HG03439 (cell line): ENCODE results near the gene NMU.
"Not testable (repeated sequence)": the region's sequence is repeated elsewhere in the genome, so short reads cannot be mapped to it uniquely, and the experiment has no call there.

Source experiments
- ATAC-seq: cut with Tn5 transposase; IDR thresholded peaks from one replicate; pipeline ENCODE4 v1.9.1; 2021; ENCODE audit warnings: mild to moderate bottlenecking, moderate library complexity; ENCODE audit not compliant: unreplicated experiment

NMU gene

DNA sequence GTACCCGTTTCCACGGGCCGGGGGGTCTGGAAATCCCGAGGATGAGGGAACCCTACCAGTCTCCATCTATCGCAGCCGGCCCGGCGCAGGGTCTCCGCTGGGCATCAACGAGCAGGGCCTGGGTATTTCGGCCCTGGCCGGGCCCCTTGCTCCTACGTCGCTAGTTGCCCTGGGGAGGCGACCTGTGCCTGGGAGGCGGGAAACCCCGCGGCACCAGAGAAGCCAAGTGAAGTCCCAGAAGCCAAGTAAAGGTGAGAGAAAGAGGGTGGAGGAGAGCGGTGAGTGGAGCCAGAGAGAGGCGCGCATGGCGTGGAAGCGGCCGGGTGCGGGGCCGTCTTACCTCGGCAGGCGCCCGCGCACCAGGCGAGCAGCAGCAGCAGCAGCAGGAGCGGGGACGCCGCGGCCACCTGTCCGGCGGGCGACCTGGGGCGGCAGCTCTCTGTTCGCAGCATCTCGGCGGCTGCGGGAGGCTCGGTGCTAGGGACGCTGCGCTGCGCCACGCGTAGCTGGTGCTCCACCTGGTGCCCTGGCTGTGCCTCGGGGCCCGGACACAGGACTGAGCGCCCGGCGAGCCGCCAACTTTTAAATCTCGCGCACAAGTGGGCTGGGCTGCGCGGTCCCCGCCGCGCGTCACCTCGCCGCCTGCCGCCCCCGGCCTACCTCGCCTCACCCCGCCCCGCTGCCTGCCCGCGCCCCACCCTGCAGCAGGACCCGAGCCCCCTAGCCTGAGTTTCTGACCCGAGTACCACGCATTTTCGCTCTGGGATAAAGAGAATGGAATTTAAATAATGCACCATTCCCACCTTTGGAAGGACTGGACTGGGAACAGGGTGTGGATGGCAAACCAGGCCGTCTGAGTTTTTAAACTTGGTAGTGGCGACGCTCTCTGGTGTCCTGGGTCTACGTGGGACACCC, at the start of gene NMU:
Gene NMU (minus strand): TSS at position 558 of the 915 bp plus-strand sequence. CDS start 106 bp downstream, at position 452.
- peak; percentile 84 for ATAC-seq

GRCh38 chr4:55684276-55684675, 48.2 kb upstream of the NMU start:
- no peak for ATAC-seq

- ATAC-seq = not testable (repeated sequence)
Observed at GRCh38 chr4:55682797-55683196, 46.7 kb upstream of the NMU start.

DNA sequence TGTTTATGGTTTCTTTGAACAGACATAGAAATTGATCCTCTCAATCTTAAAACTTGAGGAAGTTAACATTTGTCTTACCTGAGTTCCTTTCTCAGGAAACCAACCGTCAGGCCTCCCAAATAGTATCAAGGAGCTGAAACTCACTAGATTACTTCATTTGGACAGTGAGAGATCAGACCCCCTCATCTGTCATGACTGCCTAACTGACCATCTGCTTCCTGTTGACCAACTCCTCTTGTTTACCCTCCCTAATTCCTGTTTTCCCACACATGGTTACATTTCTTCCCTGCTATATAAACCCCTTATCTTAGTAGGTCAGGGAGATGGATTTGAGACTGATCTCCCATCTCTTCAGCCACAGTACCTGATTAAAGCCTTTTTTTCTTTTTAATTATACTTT, 46.2 kb upstream of the NMU start:
- no peak for ATAC-seq

GRCh38 chr4:55681430-55681829, 45.3 kb upstream of the NMU start:
- no peak for ATAC-seq

DNA sequence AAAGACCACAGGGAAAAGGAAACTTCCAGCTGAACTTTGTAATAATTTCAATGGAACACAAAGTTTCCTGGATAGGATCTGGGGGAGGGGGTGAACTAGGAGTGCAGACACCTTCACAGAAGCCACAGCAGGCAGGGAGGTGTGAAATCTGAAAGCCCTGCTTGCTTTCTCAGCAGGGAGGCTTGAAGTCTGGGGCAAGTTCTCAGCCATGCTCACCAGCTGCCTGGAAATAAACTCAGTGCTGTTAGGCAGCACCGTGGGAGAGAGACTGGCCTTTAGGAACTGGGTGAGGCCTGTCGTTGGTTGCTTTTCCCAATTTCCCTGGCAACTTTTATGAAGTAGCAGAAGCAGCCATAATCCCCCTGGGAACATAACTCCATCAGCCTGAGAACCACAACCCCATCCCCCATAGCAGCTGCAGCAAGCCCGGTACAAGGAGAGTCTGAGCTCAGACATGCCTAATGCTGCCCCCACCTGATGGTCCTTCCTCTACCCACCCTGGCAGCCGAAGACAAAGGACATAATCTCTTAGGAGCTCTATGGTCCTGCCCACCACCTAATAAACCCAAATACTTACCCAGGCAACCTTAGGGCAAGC, 39.2 kb upstream of the NMU start:
- no peak for ATAC-seq

DNA sequence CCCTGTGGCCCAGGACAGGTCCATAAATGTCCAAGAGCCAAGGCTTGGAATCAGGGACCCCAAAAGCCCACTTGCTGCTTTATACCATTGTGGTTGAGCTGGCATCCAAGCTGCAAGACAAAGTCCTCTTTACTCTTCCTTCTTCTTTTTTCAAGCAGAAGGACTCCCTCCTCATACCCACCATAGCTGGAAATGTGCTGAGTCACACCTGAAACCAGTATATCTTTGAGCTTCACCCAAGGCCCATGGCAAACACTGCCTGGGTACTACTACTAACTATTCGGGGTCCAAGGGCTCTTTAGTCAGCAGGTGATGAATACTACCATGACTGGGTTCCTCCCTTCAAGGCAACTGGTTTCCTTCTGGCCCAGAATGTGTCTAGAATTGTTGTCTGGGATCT, 37.3 kb upstream of the NMU start:
- no peak for ATAC-seq

DNA sequence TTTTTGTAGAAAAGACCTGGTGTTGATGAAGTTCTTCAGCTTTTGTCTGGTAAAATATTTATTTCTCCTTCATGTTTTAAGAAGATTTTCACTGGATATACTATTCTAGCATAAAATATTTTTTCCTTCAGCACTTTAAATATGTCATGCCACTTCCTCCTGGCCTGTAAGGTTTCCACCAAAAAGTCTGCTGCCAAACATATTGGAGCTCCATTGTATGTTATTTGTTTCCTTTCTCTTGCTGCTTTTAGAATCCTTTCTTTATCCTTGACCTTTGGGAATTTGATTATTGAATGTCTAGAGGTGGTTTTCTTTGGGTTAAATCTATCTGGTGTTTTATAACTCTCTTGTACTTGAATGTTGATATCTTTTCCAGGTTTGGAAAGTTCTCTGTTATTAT, 35.6 kb upstream of the NMU start:
- ATAC-seq = no peak

DNA sequence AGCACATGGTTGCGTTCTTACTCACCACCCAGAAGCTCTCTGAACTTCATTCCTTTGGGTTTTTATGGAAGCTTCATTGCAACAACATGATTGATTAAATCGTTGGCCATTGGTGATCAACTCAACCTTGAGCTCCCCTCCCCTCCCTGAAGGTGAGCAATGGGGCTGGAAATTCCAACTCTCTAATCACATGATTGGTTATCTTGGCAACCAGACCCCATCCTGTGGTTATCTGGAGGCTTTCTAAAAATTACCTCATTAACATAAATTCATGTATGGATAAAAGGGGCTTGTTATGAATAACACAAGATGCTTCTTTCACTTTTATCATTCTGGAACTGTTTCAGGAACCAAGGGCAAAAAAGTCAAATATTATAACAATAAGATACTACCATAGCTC, 34.6 kb upstream of the NMU start:
- ATAC-seq = no peak

DNA sequence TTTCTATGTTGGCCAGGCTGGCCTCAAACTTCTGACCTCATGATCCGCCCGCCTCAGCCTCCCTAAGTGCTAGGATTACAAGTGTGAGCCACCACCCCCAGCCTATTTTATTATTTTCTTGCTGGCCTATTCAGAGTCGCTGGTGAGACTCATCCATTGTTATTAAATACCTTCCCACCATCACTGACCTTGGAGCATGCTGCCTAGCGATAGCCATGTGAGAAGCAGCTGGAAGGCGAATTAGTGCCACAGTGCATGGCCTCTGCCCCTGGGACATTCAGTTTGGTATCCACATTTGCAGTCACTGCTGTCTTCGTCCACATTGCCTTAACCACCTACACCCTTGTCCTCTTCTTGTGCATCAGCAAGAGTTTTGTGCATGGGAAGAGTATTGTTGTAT, 32.4 kb upstream of the NMU start:
- ATAC-seq = no peak

GRCh38 chr4:55666535-55666934, 30.4 kb upstream of the NMU start:
- ATAC-seq = no peak

- no peak for ATAC-seq
Observed at GRCh38 chr4:55663145-55663544, 27.0 kb upstream of the NMU start.

DNA sequence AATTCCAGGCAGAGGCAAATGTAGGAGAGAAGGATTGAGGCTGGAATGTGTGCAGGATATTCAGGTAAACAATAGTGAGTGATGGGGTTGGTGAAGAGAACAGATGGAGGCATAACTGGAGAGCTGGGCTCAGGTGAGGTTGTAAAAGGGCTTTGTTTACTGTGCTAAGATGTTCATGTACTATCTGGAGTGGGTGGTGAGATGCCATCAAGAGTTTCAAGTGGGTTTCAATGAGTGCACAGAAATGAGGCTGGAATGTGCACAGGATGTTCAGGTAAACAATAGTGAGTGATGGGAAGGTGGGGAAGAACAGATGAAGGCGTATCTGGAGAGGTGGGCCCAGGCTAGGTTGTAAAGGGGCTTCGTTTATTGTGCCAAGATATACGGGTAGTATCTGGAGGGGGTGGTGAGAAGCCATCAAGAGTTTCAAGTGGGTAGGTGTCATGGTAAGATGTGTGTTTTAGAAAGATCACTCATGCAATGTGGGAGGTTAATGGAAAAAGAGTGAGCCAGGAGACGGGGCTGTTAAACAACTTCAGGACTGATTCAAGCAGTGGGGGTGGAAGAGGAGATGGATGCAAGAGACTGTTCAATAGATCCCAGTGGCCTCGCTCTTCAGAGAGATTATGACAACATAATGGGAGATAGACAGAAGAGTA, 25.4 kb upstream of the NMU start:
- ATAC-seq = no peak

DNA sequence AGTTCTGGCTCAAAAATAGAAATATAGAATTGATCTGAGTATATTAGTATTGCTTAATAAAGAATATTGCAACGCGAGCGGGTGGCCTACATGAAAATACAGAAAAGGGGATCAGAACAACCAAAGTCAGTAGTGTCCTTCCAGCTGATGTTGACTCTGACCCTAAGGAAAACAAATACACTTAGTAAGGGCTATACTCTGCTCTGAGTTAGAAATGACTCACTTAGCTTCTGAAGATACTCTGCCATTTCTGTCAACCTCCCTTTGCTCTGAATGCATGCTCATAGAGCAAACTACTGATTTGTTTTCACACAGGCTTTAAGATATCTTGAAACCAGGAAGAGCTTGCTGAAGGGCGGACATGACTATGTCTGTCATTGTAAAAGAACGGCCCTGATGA, 22.6 kb upstream of the NMU start:
- no peak for ATAC-seq

GRCh38 chr4:55654131-55654530, 18.0 kb upstream of the NMU start:
- ATAC-seq = no peak

DNA sequence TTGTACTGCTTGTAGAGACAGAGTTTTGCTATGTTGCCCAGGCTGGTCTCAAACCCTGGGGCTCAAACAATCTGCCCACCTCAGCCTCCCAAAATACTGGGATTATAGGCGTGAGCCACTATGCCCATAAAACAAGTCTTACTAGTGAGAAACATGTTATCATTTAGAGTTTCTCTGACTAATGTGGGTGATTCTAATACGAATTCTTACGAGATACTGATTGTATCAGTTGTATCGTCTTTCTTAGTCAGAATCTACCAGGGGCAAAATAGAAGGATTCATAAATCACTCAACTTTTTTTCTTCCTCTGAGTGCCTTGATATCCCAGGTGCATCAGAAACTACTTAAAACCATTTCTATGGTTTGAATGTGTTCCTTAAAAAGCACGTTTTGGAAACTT, 14.4 kb upstream of the NMU start:
- ATAC-seq = no peak

GRCh38 chr4:55637272-55637820, 1.2 kb upstream of the NMU start:
- no peak for ATAC-seq

- ATAC-seq = no peak
Observed at GRCh38 chr4:55636656-55636999, 530 bp upstream of the NMU start.

DNA sequence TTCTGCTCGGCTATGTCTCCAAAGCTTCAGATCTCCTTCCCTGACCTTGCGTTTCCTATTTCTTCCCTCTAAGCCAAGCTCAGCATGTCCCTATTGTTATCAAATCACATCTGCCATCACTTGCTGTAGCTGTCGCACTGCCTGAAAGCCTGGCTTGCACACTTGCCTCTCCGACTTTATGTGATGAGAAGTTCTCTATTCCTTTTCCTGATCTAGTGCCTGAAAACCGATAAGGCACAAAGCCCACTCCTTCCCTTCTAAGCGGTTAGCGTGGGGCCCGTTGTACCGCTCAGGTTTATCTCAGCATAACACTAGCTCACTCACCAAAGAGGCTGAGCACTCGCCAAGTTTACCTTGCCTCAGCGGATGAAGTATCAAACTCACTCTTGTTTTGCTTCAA, 816 bp downstream of the NMU start:
- no peak for ATAC-seq

- ATAC-seq = no peak
Observed at GRCh38 chr4:55634417-55635128, 1.5 kb downstream of the NMU start.

DNA sequence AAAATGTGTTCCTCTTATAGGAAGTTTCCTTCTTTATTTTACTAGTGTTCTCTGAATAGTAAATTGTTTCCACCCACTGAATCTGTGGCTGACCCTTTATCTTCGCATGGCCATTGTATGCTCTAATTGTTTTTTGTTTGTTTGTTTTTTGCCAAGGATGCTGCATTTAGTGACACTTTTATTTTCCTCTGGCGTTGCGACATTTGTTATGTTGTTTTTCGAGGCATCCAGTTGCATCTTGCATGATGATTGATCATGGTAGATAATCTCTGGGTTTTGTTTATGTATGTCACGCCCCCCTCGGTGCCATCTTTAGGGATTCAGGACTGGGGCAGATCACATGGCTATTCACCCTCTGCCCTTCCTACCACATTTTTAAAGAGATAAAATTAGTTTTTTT, 2.2 kb downstream of the NMU start:
- no peak for ATAC-seq
